HG03469 (cell line): ENCODE measurements around the gene UBE2E1.
"Not testable (repeated sequence)": the region's sequence is repeated elsewhere in the genome, so short reads cannot be mapped to it uniquely, and the experiment has no call there.

Experiments used
- ATAC-seq: cut with Tn5 transposase; IDR thresholded peaks from one replicate; pipeline ENCODE4 v1.9.1; 2021; ENCODE audit warnings: mild to moderate bottlenecking, moderate library complexity, moderate number of reproducible peaks; ENCODE audit not compliant: unreplicated experiment

Gene UBE2E1

GRCh38 chr3:23875113-23875725 lies 69.5 kb downstream of the UBE2E1 start:
- no peak for ATAC-seq

- no peak for ATAC-seq
Observed at GRCh38 chr3:23876923-23877322, 71.2 kb downstream of the UBE2E1 start.

GRCh38 chr3:23877329-23877980 lies 71.7 kb downstream of the UBE2E1 start:
- ATAC-seq: no peak

DNA sequence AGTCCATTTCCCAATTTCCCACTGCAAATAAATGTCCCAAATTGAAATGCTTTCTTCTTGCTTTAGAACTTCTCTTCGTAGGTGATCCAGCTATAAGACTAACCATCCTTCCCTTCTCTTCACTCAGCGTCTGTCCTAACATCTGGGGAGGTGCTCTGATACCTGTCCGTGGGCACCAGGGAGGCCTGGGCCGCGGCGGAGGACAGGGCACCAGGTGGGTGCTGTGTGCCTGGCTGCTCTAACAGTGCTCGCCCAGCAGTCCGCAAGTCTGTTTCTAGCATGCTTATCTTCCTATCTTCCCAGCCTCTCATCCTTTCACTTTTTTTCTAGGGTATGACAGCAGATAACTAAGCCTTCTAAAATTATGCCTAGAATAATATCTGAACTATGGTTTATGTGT lies 73.7 kb downstream of the UBE2E1 start:
- no peak for ATAC-seq

DNA sequence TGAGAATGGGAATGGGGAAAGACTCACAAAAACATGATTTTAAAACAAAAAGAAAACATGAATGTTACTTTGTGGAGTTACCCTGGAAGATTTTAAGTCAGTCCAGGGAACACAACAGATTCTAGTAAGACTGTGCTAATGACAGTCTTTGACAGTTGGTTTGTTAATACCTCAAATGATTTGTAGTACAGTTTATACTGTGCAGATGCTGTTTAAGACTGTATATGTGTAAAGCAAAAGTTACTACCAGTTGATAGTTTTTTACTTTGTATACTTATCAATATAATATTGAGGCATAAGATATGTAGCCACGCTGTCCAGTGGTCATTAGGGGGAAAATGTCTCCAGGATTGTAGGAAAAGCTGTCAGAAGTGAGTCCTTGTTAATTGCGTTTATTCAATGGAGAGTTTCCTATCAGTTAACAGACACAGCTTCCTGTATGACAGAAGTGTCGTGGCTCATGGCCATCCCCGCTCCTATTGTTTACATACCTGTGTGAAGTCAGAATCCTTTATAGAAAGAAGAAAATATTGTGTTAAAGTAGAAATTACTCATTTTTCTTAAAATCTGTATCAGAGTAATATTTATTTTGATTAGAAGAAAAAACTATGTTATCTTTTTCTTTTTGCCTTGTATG lies 75.1 kb downstream of the UBE2E1 start:
- no peak for ATAC-seq

DNA sequence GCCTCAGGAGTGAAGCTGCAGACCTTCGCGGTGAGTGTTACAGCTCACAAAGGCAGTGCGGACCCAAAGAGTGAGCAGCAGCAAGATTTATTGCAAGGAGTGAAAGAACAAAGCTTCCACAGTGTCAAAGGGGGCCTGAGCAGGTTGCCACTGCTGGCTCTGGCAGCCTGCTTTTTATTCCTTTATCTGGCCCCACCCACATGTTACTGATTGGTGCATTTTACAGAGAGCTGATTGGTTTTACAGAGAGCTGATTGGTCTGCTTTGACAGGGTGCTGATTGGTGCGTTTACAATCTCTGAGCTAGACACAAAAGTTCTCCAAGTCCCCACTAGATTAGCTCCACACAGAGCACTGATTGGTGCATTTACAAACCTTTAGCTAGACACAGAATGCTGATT lies 76.2 kb downstream of the UBE2E1 start:
- ATAC-seq: not testable (repeated sequence)

DNA sequence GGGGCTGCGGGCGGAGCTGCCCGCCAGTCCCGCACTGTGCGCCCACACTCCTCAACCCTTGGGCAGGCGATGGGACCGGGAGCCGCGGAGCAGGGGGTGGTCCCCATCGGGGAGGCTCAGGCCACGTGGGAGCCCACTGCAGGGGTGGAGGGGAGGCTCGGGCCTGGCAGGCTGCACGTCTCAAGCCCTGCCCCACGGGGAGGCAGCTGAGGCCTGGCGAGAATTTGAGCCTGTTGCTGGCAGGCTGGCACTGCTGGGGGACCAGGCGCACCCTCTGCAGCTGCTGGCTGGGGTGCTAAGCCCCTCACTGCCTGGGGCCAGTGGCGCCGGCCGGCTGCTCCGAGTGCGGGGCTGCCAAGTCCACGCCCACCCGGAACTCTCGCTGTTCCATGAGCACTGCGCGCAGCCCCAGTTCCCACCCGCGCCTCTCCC lies 76.7 kb downstream of the UBE2E1 start:
- no peak for ATAC-seq

DNA sequence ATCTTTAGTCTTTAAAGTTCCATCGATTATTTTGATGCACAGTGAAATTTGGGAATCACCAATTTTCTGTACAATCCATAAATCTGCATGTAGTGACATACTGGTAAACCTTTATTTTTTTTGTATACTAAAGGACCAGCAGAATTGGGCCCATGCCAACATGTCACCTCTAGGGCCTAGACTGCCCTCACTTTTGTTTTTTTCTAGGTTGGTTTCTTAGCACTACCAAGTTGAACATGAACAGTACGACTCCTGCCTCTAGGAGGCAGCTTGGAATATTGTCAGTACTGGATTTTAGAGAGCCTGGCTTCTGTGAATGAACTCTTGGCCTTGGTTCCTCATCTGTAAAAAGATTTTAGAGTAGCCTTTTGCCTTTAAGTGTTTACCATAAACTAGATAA lies 78.7 kb downstream of the UBE2E1 start:
- ATAC-seq: no peak

- no peak for ATAC-seq
Observed at GRCh38 chr3:23885210-23885609, 79.5 kb downstream of the UBE2E1 start.

DNA sequence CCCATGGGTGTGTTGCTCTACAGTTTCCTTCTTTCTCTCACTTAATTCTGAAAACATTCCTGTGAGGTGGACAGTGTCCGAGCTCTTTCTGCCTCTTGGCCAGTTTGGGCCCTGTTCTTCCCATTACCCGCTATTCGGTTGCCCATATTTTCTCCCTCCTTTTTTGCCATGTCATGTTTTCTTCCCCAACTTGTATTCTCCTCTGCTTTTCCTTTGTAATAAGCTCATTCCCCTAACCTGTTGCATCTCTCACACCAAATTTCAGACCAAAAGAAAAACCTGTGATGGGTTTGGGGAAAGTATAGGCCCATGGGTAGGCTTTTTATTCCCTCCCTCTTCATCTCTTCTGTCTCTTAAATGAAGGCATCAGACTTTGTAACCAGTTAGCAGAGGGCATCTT lies 80.6 kb downstream of the UBE2E1 start:
- no peak for ATAC-seq

GRCh38 chr3:23888617-23889228 lies 83.0 kb downstream of the UBE2E1 start:
- no peak for ATAC-seq

- no peak for ATAC-seq
Observed at GRCh38 chr3:23889386-23889785, 83.6 kb downstream of the UBE2E1 start.

DNA sequence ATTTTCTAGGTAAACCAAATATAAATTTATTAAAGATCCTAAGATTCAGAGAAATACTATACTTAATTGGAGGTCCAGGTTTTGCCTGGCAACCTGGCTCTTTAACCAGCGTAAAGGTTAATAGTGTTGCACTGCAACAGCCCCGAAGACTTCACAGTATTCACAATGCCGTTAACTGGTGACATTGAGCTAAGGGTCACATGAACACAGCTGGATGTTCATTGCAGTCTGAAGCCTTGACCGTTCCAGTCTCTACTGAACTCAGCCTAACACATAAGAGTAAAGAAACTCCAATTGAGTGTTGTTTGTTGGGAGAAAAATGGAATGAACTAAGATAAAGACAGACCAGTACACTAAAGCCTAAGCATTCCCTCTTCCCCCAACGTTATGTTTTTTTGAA lies 84.2 kb downstream of the UBE2E1 start:
- ATAC-seq: no peak

- no peak for ATAC-seq
Observed at GRCh38 chr3:23894254-23895061, 88.7 kb downstream of the UBE2E1 start.

DNA sequence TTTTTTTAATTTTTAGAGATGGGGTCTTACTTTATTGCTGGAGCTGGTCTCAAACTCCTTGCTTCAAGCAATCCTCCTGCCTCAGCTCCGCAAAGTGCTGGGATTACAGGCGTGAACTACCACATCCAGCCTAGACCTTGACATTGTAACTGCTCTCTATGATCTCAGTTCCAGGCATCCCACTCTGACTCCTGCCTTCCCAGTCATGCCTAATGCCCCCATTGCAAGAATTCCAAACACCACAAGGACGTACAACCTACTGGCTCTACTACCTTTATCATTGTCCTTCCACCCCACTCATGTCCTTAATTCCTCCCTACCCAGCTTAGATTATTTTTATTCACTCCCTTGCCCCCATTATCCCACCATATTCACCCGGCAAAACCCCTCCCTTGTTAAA lies 89.4 kb downstream of the UBE2E1 start:
- no peak for ATAC-seq

DNA sequence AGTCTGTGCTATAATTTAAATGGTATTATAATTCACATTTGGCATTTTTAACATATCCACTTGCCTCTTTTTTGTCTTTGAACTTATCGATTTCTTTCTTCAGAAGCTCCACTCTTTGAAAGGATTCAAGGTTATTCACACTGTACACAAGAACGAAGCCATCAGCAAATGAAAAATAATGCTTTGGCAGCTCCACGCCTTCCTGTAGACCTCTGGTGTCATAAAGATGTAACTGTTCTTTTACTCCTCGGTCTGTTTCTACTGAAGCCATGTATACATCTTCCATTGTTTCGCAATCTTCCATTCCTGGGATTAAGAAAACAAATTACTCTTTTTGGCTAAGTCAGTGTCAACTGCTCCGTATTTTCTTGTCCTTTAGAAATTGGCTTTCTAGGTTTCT lies 95.0 kb downstream of the UBE2E1 start:
- no peak for ATAC-seq

DNA sequence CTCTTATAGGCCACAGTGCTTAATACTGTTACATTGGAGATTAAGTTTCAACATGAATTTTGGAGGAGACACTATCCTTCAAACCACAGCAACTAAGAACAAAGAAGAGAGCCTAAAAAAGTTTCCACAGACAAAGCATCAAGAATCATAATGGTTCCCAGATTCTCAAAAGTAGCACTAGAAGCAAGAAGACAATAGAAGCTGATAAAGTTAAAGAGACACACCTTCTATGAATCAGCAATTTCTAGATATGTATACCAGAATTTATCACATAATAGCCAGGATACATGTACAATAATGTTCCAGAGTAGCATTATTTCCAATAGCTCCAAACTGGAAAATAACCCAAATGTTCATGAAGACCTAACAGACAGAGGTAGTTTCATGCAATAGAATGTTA lies 98.8 kb downstream of the UBE2E1 start:
- ATAC-seq: no peak

- no peak for ATAC-seq
Observed at GRCh38 chr3:23909341-23909740, 103.6 kb downstream of the UBE2E1 start.

GRCh38 chr3:23911397-23911796 lies 105.6 kb downstream of the UBE2E1 start:
- no peak for ATAC-seq

- not testable (repeated sequence) for ATAC-seq
Observed at GRCh38 chr3:23912335-23912734, 106.6 kb downstream of the UBE2E1 start.

DNA sequence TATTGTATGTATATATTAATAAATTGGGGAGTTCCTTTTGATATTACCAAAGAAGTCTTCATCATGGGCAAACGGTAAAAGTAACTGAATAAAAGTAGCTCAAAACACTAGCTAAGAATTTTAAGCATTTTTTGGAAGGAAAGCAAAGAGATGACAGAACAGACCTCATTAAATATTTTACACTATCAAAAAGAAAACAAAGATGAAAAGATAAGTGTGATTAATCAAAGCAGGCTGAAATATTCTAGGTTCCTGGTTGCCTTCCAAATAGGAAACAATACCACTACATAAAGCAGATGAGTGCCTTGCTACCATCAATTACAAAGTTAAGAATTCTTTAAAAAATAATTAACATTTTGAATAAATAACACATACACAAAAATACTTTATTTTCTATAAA lies 107.4 kb downstream of the UBE2E1 start:
- ATAC-seq: no peak
